CD4-positive, alpha-beta T cell treated with Interleukin-17A for 1 hour (primary cell): Measurements from ENCODE around the gene MARCHF4.

ENCODE experiments used
- DNase-seq: peaks from one replicate; pipeline ENCODE4 v3.0.0-alpha.2; 2020

Gene MARCHF4

GRCh38 chr2:216348756-216349308 is 23.5 kb downstream of the MARCHF4 start:
- peak; percentile 13 for DNase-seq

GRCh38 chr2:216346781-216347180 is 25.5 kb downstream of the MARCHF4 start:
- no peak for DNase-seq

GRCh38 chr2:216345846-216346245 is 26.4 kb downstream of the MARCHF4 start:
- DNase-seq = no peak

- DNase-seq = no peak
Measured at GRCh38 chr2:216344950-216345300, 27.4 kb downstream of the MARCHF4 start.

GRCh38 chr2:216344206-216344949 is 27.9 kb downstream of the MARCHF4 start:
- DNase-seq = no peak

- no peak for DNase-seq
Measured at GRCh38 chr2:216343221-216343980, 28.9 kb downstream of the MARCHF4 start.

GRCh38 chr2:216341121-216341520 is 31.2 kb downstream of the MARCHF4 start:
- DNase-seq = no peak

- no peak for DNase-seq
Measured at GRCh38 chr2:216340280-216340631, 32.0 kb downstream of the MARCHF4 start.

- no peak for DNase-seq
Measured at GRCh38 chr2:216339456-216340279, 32.6 kb downstream of the MARCHF4 start.

GRCh38 chr2:216335252-216335651 is 37.0 kb downstream of the MARCHF4 start:
- DNase-seq = no peak

- DNase-seq = peak; percentile 37
Measured at GRCh38 chr2:216328347-216328746, 43.9 kb downstream of the MARCHF4 start.

- no peak for DNase-seq
Measured at GRCh38 chr2:216327447-216327935, 44.8 kb downstream of the MARCHF4 start.
